Measurements from ENCODE around the gene RGS6.

The RGS6 gene

DNA sequence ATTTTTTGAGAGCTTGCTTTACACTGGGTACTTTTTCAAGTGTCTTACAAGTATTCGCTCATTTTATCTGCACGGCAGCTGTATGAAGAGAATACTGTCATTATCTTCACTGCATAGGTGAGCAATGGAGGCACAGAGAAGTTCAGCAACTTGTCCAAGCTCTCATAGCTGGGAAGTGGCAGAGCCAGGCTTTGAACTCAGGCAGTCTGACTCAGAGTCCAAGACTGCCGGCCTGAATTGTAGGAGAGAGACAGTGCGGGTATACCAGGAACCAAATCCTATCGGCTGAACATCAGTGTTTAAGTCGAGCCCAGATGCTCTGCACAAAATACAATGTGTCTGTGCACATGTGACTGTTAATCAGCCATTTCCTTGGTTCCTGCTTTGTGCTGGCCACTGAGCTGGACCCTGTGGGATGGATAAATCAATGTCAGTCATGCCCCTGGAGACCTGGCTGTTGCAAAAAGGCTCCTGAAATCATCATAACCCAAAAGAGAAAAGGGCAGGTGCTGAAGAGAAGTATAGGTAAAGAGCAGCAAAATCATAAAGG is 487.1 kb downstream of the RGS6 start:
- in situ Hi-C loops (cut with HindIII; ENCODE audit: low pct_ligation_motif_present, low sequenced_read_pairs): no loop called here
- Histone ChIP-seq H3K27me3 (replicated peaks) (no peaks in the 10 kb centered on the region), H3K27ac (no peak overlapping the region), H3K36me3 (replicated peaks) (no peaks in the 10 kb centered on the region), H3K4me3 (ENCODE audit: low read depth, low read length) (no peak overlapping the region)
- no peak for DNase-seq
- TF ChIP-seq, protein P1, sequence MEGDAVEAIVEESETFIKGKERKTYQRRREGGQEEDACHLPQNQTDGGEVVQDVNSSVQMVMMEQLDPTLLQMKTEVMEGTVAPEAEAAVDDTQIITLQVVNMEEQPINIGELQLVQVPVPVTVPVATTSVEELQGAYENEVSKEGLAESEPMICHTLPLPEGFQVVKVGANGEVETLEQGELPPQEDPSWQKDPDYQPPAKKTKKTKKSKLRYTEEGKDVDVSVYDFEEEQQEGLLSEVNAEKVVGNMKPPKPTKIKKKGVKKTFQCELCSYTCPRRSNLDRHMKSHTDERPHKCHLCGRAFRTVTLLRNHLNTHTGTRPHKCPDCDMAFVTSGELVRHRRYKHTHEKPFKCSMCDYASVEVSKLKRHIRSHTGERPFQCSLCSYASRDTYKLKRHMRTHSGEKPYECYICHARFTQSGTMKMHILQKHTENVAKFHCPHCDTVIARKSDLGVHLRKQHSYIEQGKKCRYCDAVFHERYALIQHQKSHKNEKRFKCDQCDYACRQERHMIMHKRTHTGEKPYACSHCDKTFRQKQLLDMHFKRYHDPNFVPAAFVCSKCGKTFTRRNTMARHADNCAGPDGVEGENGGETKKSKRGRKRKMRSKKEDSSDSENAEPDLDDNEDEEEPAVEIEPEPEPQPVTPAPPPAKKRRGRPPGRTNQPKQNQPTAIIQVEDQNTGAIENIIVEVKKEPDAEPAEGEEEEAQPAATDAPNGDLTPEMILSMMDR (IDR thresholded peaks at IDR 0.05; ENCODE audit: low read depth, low read length, missing control alignments): no peak

GRCh38 chr14:72420749-72421474 is 488.7 kb downstream of the RGS6 start:
- DNase-seq: peak; percentile 81
- H3K27ac ChIP-seq: no peak overlapping the region
- no peaks in the 10 kb centered on the region for H3K36me3 ChIP-seq (replicated peaks)
- TF ChIP-seq, protein P1 (IDR thresholded peaks at IDR 0.05; ENCODE audit: low read depth, low read length, missing control alignments): peak; percentile 97
- no peaks in the 10 kb centered on the region for H3K27me3 ChIP-seq (replicated peaks)
- H3K4me3 ChIP-seq (ENCODE audit: low read depth, low read length): no peak overlapping the region
- in situ Hi-C loops (cut with HindIII; ENCODE audit: low pct_ligation_motif_present, low sequenced_read_pairs): no loop called here

- Histone ChIP-seq H3K27me3 (replicated peaks) (no peaks in the 10 kb centered on the region), H3K4me3 (ENCODE audit: low read depth, low read length) (no peak overlapping the region), H3K27ac (no peak overlapping the region), H3K36me3 (replicated peaks) (no peaks in the 10 kb centered on the region)
- in situ Hi-C loops (cut with HindIII; ENCODE audit: low pct_ligation_motif_present, low sequenced_read_pairs): no loop called here
- DNase-seq: no peak
- TF ChIP-seq, protein P1 (IDR thresholded peaks at IDR 0.05; ENCODE audit: low read depth, low read length, missing control alignments): no peak
Observed at GRCh38 chr14:72423957-72424356, 491.7 kb downstream of the RGS6 start.

DNA sequence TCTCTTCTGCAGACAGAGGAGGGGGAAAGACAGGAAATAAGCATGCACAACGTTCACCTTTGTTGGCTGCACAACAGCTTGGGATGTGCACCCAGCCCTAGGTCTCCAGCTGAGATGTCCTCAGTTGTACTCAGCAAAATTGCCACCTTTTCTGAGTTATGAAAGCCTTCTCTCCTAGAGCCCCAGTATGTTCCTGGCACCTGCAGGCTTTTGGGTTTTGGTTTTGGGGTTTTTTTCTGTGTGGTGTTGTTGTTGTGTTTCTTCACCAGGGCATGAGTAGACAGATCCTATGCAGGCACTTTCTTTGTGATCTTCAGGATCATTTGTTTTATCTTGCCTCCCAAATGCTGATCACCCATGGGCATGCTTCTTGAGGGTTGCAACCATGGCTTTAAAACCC is 498.2 kb downstream of the RGS6 start:
- Histone ChIP-seq H3K4me3 (ENCODE audit: low read depth, low read length) (no peak overlapping the region), H3K27me3 (replicated peaks) (no peaks in the 10 kb centered on the region), H3K36me3 (replicated peaks) (no peaks in the 10 kb centered on the region), H3K27ac (no peak overlapping the region)
- no peak for DNase-seq
- TF ChIP-seq, protein P1 (IDR thresholded peaks at IDR 0.05; ENCODE audit: low read depth, low read length, missing control alignments): no peak
- in situ Hi-C loops (cut with HindIII; ENCODE audit: low pct_ligation_motif_present, low sequenced_read_pairs): no loop called here

- Histone ChIP-seq H3K4me3 (ENCODE audit: low read depth, low read length) (no peak overlapping the region), H3K36me3 (replicated peaks) (no peaks in the 10 kb centered on the region), H3K27ac (no peak overlapping the region), H3K27me3 (replicated peaks) (no peaks in the 10 kb centered on the region)
- no peak for DNase-seq
- in situ Hi-C loops (cut with HindIII; ENCODE audit: low pct_ligation_motif_present, low sequenced_read_pairs): no loop called here
- TF ChIP-seq, protein P1 (IDR thresholded peaks at IDR 0.05; ENCODE audit: low read depth, low read length, missing control alignments): no peak
Observed at GRCh38 chr14:72432748-72433147, 500.5 kb downstream of the RGS6 start.

Measured in brain microvascular endothelial cell (primary cell).